Stomach (tissue), 9 donors: ENCODE measurements around the gene FAM3D. TPM values are rescaled to one million over a fixed set of nuclear protein-coding genes. Genes with fewer than 3 reads are reported as not detected.

Experiments used
- DNase-seq, 2 donors: peaks; one replicate each; pipeline versions ENCODE4 v3.0.0 to v3.0.0-alpha.2; 2013 to 2019
- H3K27ac ChIP-seq, 5 donors: fragments of 200-600 bp in 4 of 5; sonication (generic) in 4 of 5; one replicate each; pipeline ENCODE4 v1.5.1; 2013 to 2019; ENCODE audit warnings: mild to moderate bottlenecking in 1 of 5, moderate library complexity in 1 of 5
- H3K27me3 ChIP-seq, 3 donors: fragments of 200-600 bp; sonication (generic); one replicate each; pipeline ENCODE4 v1.5.1; 2017 to 2019; ENCODE audit warnings: mixed run types in 1 of 3
- H3K36me3 ChIP-seq, 4 donors: fragments of 200-600 bp; sonication (generic); 1 replicate in 3 of 4; 2 replicates in 1 of 4; pipeline ENCODE4 v1.5.1; 2016 to 2019
- H3K4me1 ChIP-seq, 4 donors: fragments of 200-600 bp; sonication (generic); one replicate each; pipeline ENCODE4 v1.5.1; 2016 to 2019
- H3K4me3 ChIP-seq, 4 donors: fragments of 200-600 bp; sonication (generic) in 3 of 4; one replicate each; pipeline ENCODE4 v1.5.1; 2016 to 2019; ENCODE audit warnings: mild to moderate bottlenecking in 1 of 4
- H3K9me3 ChIP-seq, 4 donors: fragments of 200-600 bp; sonication (generic); one replicate each; pipeline ENCODE4 v1.5.1; 2016 to 2019
- CTCF ChIP-seq, 7 experiments: fragments of 450-650 bp in 4 of 7; fragments of 200-600 bp in 3 of 7; sonication (generic) in 3 of 7; IDR thresholded peaks; one replicate each; pipeline ENCODE4 v1.5.1; 2016 to 2019; ENCODE audit warnings: antibody characterized with exemption in 7 of 7, control low read depth in 2 of 7, mild to moderate bottlenecking in 1 of 7
- EP300 ChIP-seq: sonication (generic); formaldehyde crosslinking; IDR thresholded peaks from one replicate; pipeline ENCODE4 v1.6.1; 2017; ENCODE audit warnings: antibody characterized with exemption
- POLR2A ChIP-seq, 4 donors: fragments of 450-650 bp; IDR thresholded peaks; one replicate each; pipeline ENCODE4 v1.6.1; 2016; ENCODE audit warnings: antibody characterized with exemption in 4 of 4, control low read depth in 2 of 4, mild to moderate bottlenecking in 1 of 4, moderate library complexity in 1 of 4
- POLR2AphosphoS5 ChIP-seq, 3 donors: sonication (generic); formaldehyde crosslinking; IDR thresholded peaks; one replicate each; pipeline ENCODE4 v1.6.1; 2016; ENCODE audit warnings: antibody characterized with exemption in 3 of 3
- WGBS, 5 donors: extraction: QIAGEN DNeasy Blood & Tissue Kit in 3 of 5; methylation state at CpG; one replicate each; pipeline versions ENCODE4 v1.1.5 to v1.1.7; 2013 to 2018; 5-methylcytosine and 5-hydroxymethylcytosine counted together
- intact Hi-C: fragments of 100-400 bp; cut with DNase I; formaldehyde crosslinking; loops from one replicate; pipeline ENCODE4 v1.15.1; 2023; ENCODE audit warnings: low total_unique reads
- polyA plus RNA-seq, 3 donors: library from polyadenylated mRNA; stranded (reverse); fragments of 200-250 nt; gene quantifications; one replicate each; pipeline ENCODE4 v1.2.3, GENCODE V29; 2013
- total RNA-seq, 5 donors: library from RNA; depleted of rRNA; stranded (reverse); fragments of >200 nt; gene quantifications; one replicate each; pipeline versions ENCODE4 v1.1.0 to v1.2.3, GENCODE V29; 2014 to 2016
- donor health status: healthy with polysubstance abuse.
- donor health status: Bipolar disorder and iron deficiency.
- donor health status: healthy.

The FAM3D gene
- total and polyA plus RNA-seq, 8 donors: 7.6 to 581 (median 39.1) TPM

- Histone ChIP-seq H3K27me3 (no peaks in the 10 kb centered on the region), H3K36me3 (no peaks in the 10 kb centered on the region), H3K4me3 (no peak overlapping the region), H3K4me1 (peaks cover 0 to 35% (median 4%) of the 10 kb centered on the region in 4 donors), H3K9me3 (no peaks in the 10 kb centered on the region), H3K27ac (no peak overlapping the region)
- intact Hi-C loops: no loop called here
- 80 to 93% (median 85%) methylated on average over 7 to 8 of the region's 8 CpGs for WGBS, 5 donors
- TF ChIP-seq CTCF (IDR thresholded peaks at IDR 0.05): no peak
- no peak for TF ChIP-seq EP300
- no peak for TF ChIP-seq POLR2AphosphoS5 (IDR thresholded peaks at IDR 0.05)
- no peak for TF ChIP-seq POLR2A (IDR thresholded peaks at IDR 0.05)
- DNase-seq: no peak
Observed at GRCh38 chr3:58620421-58620820, 46.2 kb downstream of the FAM3D start.

DNA sequence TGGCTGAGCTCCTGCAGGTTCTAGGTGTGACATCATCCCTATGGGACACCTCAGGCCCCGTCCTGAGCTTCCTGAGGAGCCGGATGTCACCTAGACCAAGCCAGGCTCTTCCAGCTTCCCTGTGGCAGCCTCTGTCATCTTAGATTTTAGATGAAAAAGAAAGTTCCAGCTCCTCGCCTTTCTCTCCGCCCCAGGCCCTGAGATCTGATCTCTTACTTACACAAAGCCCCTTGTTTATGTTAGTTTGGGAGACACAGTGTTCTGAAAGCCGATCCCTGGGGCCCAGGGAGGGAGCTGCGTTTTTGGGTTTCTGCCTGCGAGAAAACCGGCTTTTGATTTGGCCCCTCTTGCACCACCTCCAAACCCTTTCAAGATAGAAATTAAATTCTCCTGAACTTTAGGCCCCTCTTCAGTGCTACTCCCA lies 49.2 kb downstream of the FAM3D start:
- DNase-seq: peak; percentile 31 to 47
- H3K36me3 ChIP-seq: no peaks in the 10 kb centered on the region
- H3K4me3 ChIP-seq: no peak overlapping the region
- H3K27me3 ChIP-seq: no peaks in the 10 kb centered on the region
- TF ChIP-seq POLR2AphosphoS5 (IDR thresholded peaks at IDR 0.05) (peak in 1 of 3 donors; percentile 52), POLR2A (IDR thresholded peaks at IDR 0.05) (no peak)
- H3K27ac ChIP-seq: peak overlapping the region in 4 of 5 donors; percentile 59 to 77 (median 68)
- intact Hi-C loops: no loop called here
- peaks cover 0 to 21% (median 4%) of the 10 kb centered on the region in 4 donors for H3K4me1 ChIP-seq
- H3K9me3 ChIP-seq: no peaks in the 10 kb centered on the region
- WGBS, 5 donors: 35 to 51% (median 49%) methylated on average over 8 of the region's 8 CpGs

GRCh38 chr3:58613236-58614132 lies 53.1 kb downstream of the FAM3D start:
- intact Hi-C loops: no loop called here
- Histone ChIP-seq H3K36me3 (no peaks in the 10 kb centered on the region), H3K27me3 (no peaks in the 10 kb centered on the region), H3K27ac (no peak overlapping the region), H3K4me3 (no peak overlapping the region), H3K9me3 (no peaks in the 10 kb centered on the region), H3K4me1 (peaks cover 0 to 16% (median 4%) of the 10 kb centered on the region in 4 donors)
- 64 to 88% (median 76%) methylated on average over 6 to 7 of the region's 7 CpGs for WGBS, 5 donors
- no peak for TF ChIP-seq POLR2A (IDR thresholded peaks at IDR 0.05)
- TF ChIP-seq CTCF (IDR thresholded peaks at IDR 0.05): no peak
- no peak for TF ChIP-seq POLR2AphosphoS5 (IDR thresholded peaks at IDR 0.05)
- TF ChIP-seq EP300: no peak
- DNase-seq: no peak

GRCh38 chr3:58612830-58613229 lies 53.7 kb downstream of the FAM3D start:
- Histone ChIP-seq H3K36me3 (no peaks in the 10 kb centered on the region), H3K4me1 (peaks cover 0 to 9% (median 4%) of the 10 kb centered on the region in 4 donors), H3K9me3 (no peaks in the 10 kb centered on the region), H3K27ac (no peak overlapping the region), H3K27me3 (no peaks in the 10 kb centered on the region), H3K4me3 (no peak overlapping the region)
- intact Hi-C loops: no loop called here
- no peak for DNase-seq
- TF ChIP-seq POLR2A (IDR thresholded peaks at IDR 0.05) (no peak), POLR2AphosphoS5 (IDR thresholded peaks at IDR 0.05) (no peak), EP300 (no peak), CTCF (IDR thresholded peaks at IDR 0.05) (no peak)
- WGBS, 5 donors: 76 to 87% (median 85%) methylated on average over 9 of the region's 9 CpGs

- Histone ChIP-seq H3K4me1 (no peaks in the 10 kb centered on the region), H3K27ac (no peak overlapping the region), H3K9me3 (no peaks in the 10 kb centered on the region), H3K4me3 (no peak overlapping the region), H3K36me3 (no peaks in the 10 kb centered on the region), H3K27me3 (no peaks in the 10 kb centered on the region)
- intact Hi-C loops: no loop called here
- TF ChIP-seq POLR2AphosphoS5 (IDR thresholded peaks at IDR 0.05) (no peak), EP300 (no peak), CTCF (IDR thresholded peaks at IDR 0.05) (no peak), POLR2A (IDR thresholded peaks at IDR 0.05) (no peak)
- WGBS, 5 donors: 80 to 91% (median 86%) methylated on average over 3 to 7 of the region's 7 CpGs
- DNase-seq: no peak
Observed at GRCh38 chr3:58609990-58610389, 56.6 kb downstream of the FAM3D start.
